CD1c-positive myeloid dendritic cell (primary cell): ENCODE measurements around the gene SYNE2.
"Not testable (repeated sequence)": the region's sequence is repeated elsewhere in the genome, so short reads cannot be mapped to it uniquely, and the experiment has no call there.

Experiments
- DNase-seq: peaks from one replicate; pipeline ENCODE4 v3.0.0-alpha.2; 2016; ENCODE audit errors: extremely low spot score

The SYNE2 gene

DNA sequence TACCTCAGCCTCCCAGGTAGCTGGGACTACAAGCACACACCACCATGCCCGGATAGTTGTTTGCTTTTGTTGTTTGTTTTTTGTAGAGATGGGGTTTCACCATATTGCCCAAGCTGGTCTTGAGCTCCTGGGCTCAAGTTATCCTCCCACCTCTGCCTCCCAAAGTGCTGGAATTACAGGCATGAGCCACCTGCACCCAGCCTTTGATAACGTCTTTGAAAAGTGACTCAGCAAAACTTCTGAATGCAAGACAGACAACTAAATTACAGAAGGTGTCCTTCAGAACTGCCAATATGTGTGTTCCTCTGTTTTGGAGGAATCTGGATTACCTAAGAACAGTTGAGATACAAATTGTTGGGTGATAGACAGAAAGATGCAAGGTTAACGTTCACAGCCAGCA lies 341.6 kb downstream of the SYNE2 start:
- DNase-seq, result no peak

DNA sequence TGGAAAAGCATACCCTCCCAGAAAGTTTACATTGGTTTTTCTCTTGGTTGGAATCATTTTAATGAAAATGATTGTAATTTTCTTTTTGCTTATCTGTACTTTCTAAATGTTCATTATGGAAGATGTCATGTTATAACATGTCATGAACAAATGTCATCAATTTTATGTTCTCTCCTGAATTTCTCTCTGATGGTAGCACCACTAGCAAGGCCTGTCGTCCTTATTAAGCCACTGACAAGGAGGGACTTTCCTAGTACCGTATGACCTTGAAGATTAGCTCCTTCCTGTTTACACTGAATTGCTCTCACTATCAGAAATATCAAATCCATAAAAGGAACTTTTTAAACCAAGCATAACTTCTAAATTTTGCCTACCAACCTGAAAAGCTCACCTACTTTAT lies 342.4 kb downstream of the SYNE2 start:
- DNase-seq, result no peak

DNA sequence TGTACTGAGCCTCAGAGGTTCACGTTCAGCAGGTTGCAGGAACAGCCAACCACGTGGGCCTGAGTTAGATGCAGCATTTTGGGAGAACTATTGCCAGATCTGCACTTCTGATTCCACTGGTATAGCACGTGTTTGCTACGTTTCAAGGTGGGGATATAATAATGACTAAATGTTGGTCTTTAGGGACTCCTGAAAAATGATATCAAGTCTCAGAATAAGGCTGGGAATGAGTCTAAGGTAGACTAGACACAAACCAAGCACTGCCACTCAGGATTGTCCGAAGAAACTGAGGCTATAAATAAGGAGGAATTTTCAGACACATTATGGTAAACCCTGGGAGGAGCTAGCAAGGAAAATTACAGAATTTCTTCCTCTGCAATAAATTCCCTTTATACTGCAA lies 343.3 kb downstream of the SYNE2 start:
- no peak for DNase-seq

DNA sequence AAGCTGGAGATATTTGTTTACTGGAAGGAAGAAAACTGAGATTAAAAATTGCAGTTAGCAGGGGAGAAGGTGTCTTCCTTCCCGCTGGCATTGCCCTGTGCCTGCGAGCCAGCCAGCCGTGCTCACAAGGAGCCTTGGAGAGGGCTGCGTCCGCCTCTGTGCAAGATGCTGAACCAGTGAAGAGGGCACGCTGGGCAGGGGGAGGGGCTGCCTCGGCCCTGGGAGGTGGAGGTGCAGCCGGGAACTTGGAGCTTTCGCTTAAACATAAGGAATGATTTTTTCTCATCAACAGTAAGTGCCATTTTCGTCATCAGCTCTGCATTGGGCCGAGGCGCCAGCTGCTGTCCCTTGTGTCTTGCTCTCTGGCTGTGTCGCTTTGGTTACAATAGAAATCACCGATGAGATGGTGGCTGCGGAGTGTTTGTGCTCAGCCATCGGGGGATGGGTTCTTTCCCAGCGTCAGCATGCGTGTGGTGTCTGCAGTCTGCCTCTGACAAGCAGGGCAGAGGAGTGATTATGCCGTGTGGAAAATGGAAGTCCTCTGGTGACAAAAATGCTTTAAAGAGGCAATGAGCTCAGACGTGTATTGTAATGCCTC lies 344.1 kb downstream of the SYNE2 start:
- no peak for DNase-seq

DNA sequence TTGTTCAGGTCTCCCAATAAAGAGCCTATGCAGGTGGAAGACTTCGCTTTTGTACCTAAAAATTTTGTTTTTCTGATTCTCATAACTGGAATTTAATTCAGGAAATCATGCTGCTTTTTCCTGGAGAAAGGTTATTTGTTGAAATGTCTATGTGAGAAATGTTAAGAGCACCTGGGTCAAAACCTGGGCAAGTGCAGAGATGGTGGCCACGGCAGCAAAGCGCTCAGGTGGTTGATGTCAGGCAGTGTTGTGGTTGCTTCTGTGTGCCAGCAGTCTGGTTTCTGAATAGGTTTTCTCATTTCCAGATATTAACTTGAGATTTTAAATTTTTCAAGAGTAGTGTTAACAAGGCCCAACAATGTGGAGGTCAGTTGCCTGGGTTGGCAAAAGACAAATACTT lies 345.2 kb downstream of the SYNE2 start:
- no peak for DNase-seq

DNA sequence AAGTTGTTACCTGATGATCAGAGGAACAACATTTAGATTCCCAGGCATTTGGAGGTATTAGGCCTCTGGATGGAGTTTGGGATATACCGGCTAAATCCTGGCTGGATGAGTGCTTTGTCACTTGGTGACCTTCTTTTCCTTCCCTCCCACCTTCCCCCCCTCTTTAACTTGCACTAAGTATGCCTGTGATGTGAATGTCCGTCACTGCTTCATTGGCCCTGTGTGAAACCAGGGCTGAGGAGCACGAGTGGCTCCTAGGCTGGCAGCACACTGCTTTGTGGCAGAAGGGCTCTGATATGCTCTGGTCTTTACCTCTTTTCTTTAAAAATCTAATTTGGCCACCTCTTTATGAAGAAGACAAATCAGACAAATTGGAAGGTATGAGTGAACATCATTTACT lies 345.7 kb downstream of the SYNE2 start:
- no peak for DNase-seq

DNA sequence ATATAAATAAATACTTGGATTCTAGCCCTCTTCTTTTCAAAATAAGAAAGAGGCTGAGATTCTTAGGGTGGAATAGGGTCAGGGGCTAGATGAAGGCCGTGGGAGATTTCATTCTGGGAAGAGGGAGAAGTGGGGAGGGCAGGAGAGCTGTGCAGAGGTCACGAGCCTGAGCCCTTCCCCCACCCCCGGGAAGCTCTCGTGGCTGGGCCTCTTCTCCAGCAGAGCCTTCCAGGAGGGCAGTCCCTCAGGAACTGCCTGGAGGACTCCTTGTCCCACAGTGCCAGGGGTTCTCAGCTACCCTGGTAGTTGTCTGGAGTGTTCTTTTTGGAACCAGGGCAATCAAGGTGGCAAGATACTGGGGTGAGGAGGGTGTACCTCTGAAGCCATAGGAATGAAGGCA lies 347.4 kb downstream of the SYNE2 start:
- no peak for DNase-seq

DNA sequence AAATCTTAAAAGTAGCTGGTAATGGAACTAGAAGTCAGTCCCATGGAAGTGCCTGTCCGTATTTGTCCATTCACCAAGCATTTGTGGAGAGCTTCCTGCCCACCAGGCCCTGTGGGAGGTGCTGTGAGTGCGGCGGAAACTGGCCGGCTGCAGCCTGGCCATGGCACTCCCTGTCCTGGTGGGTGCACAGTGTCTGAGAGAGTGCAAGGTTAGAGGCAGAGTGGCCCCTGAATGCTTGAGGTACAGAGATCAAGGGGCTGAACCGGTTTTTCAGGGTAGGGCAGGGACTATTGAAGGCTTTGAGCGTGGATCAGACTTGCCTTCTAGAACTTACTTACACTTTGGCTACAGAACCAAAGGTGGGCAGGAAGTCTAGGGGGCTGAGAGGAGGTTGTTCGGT lies 348.5 kb downstream of the SYNE2 start:
- DNase-seq, result no peak

DNA sequence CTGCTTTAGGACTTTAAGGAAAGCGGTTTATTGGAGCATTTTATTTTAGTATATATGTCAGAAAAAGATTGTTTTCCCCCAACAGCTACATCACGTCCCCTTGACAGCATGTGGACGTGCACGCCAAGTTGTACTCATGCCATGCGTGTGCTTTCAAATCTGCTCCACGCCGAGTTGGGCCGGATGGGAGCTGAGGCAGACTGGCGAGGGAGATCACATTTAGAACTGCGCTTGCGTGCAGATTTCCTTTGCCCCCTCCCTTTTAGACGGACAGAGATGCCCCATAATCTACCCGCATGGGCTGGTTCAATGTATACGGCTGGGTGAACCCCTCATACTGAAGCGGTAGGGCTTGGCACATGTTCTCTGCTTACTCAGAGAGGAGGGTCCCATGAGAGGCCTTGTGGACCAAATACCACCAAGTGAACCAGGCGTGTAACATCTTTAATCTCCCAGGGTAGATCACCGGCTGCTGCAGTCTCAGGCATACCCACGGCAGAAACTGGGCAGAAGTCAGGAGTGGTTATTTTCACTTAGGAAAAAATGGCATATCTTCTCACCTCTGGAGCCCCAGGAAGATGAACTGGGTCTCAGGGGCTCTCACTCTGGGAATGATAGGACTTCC lies 349.2 kb downstream of the SYNE2 start:
- DNase-seq, result no peak

DNA sequence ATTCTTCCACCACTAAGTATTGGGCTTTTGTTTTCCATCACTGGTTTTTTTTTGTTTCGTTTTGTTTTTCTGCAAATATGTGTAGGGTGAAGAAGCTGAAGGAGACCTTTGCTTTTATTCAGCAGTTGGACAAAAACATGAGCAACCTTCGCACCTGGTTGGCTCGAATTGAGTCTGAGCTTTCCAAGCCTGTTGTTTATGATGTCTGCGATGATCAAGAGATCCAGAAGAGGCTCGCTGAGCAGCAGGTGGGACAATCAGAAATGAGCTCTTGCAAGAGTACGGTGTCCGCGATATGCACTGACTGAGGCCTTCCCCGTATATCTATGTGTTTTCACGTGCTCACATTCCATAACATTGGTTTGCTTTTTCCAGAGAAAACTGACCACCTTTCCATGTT lies 349.9 kb downstream of the SYNE2 start:
- DNase-seq, result no peak

DNA sequence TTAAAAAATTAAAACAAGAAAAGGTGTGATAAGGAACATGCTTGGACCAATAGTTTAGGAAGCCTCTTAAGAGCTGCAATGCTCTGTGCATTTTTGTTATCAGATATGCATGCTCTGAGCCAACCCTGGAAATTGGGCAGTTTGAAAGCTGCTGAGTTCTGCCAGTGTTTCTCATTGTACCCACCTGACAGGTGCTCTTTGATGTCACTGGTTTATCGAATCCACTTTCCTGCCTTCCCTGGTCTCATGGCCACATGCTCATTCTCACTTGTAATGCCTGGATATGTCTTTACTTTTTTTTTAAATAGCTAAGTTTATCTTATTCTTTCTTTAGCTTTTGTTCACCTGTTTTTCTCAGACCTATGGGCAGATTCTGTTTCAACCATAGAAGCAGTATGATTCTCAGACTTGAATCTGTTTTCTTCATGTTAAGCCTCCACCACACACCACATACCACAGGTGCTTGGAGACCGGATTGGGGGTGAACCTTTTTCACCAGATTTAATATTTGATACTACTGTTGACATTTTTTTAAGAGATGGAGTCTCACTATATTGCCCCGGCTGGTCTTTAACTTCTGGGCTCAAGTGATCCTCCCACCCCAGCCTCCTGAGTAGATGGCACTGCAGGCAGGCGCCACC lies 350.7 kb downstream of the SYNE2 start:
- DNase-seq, result no peak

DNA sequence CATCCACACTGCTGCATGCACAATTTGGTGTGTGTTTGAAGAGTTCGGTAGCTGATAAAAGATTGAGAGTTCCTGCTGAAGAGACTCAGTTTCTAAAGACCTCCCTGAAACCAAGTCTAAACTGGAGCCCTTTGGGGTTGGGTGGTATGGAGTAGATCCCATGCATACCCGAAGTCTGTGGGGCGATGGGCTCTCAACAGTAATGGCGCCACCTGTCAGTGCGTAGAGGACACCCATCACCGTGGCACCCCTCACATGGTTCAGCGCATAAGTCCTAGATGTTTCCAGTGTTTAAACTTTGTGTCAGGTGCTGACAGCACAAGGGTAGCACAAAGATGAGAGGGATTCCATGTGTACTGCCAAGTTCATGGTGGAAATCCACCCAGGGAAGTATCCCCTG lies 355.5 kb downstream of the SYNE2 start:
- DNase-seq, result no peak

DNA sequence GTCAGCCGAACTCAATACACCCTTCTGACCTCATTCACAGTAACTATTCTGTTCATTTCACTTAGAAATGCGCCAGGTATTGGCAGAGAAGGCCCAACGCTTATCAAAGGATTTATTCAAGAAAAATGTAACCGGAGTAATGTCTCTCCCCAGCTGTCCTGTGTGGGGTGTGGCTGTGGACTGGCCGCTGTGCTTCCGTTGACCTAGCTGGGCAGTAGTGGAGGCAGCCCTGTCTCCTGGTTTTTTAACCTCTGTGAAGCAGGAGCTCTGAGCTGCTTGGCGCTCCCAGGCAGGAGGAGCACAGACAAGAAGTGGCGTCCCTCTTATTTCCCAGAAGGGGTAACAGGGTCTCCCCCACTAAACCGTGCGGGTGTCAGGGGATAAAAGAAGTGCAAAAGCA lies 356.2 kb downstream of the SYNE2 start:
- DNase-seq, result no peak

DNA sequence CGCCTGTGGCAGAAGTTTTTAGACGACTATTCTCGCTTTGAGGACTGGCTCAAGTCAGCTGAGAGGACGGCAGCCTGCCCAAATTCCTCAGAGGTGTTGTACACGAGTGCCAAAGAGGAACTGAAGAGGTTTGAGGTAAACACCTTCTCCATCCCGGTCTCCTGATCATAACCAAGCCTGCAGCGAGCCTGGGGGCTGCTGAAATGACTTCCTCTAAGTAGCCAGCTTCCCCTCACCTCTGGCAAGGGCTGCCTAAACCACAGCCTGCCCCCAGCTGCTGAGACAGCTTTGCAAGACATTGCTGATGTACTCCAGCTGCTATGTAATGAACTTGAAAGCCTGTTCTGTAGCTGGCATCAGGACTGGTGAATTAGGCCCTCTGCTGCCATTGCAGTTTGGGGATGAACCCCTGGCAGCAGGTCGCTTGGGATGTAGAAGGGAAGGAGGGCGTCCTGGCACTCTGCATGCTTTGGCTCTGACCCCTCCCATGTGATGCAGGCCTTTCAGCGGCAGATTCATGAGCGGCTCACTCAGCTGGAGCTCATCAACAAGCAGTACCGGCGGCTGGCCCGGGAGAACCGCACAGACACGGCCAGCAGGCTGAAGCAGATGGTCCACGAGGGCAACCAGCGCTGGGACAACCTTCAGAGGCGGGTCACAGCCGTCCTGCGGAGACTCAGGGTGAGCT lies 356.8 kb downstream of the SYNE2 start:
- no peak for DNase-seq

DNA sequence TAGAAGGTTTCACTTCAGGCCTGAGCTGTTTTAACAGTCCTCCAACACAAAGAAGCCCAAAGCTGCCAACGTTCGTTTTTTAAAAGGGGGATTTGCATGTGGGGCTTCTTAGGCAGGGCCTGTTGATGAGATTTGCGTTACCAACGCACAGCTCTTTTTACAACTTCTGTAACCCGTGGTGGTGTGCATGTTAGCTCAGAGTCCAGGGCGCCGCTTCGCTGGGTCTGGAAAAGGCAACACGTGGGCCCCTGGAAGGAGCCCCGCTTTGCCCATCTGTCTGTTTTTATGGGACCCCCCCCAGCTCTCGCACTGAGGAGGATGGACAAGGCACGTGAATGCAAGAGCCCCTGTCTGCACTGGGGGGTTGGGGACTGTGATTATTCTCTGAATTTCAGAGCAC lies 357.4 kb downstream of the SYNE2 start:
- no peak for DNase-seq

DNA sequence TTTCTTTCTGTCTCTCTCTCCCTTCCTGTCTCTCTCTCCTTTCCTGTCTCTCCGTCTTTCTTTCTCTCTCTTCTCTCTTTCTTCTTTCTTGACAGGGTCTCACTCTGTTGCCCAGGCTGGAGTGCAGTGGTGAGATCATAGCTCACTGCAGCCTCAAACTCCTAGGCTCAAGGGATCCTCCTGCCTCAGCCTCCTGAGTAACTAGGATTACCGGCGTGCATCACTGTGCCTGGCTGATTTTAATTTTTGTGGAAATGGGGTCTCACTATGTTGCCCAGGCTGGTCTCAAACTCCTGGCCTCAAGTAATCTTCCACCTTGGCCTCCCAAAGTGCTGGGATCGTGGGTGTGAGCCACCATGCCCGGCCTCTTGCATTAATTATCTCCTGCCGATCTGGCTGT lies 358.1 kb downstream of the SYNE2 start:
- not testable (repeated sequence) for DNase-seq

DNA sequence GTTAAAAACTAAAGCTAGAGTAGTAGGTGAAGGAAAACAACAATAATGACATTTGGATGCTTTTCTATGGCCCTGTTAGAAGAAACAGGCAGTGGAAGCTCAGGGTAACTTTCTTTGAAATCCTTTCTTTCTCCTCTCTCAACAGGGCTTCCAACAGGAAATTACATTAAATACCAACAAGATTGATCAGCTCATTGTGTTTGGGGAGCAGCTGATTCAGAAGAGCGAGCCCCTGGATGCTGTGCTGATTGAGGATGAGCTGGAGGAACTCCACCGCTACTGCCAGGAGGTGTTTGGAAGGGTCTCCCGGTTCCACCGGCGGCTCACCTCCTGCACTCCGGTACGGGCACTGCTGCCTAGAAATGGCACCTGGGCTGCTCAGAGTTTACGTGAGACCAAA lies 359.9 kb downstream of the SYNE2 start:
- DNase-seq, result no peak

DNA sequence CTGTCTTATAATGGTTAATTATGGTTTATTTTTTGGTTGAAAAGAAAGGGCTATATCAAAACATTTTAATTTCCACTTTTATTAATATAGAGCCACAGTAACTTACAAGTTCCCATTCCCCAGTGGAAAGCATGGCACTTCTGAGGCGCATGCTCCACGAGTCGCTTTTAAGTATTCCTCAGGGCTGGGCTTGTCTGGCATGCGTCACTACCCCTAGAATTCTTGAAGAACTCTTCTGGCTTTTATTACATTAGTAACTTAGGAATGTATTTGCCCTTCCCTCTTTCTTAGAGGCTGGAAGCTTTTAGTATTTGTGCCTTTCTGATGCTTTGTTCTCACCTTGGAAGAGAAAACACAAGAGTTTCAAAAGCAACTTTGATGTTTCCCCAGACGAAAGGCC lies 360.3 kb downstream of the SYNE2 start:
- no peak for DNase-seq

DNA sequence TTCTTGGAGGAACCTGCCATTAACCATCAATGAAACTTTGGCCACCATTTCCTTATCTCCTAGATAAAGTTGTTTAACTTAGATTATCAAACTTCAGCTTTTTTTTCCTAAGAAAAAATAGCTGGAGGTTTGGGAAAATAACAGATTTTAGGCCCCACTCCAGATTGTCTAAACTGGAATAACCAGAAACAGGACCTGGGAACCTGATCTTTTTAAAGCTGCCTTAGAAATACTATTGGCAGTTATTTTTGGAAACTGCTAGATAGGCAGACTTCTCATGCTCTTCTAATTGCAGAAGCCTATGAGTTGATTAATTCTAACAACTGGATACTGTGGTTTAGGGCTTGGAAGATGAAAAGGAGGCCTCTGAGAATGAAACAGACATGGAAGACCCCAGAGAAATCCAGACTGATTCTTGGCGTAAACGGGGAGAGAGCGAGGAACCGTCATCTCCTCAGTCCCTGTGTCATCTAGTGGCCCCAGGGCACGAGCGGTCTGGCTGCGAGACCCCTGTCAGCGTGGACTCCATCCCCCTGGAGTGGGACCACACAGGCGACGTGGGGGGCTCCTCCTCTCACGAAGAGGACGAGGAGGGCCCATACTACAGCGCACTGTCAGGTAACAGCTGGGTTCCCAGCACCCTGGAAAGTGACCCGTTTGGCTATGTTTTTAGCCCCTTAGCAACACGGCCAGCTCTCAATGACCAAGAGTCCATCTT lies 361.2 kb downstream of the SYNE2 start:
- DNase-seq, result no peak

DNA sequence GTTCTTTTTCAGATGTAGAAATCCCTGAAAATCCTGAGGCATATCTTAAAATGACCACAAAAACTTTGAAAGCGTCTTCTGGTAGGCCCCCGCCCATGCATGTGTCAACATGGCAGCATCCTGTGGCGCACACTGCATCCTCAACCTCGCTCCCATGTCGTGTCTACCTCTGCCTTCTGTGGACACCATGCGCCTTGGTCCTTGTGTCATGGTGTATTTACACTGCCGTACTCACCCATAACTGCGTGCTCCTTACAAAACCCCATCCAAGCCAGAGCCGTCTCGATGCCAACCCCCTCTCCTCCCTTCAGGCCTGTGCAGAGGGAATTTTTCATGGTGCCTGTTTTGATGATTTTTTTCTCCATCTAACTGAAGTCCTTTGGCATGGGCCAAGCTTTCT lies 362.5 kb downstream of the SYNE2 start:
- DNase-seq, result no peak

DNA sequence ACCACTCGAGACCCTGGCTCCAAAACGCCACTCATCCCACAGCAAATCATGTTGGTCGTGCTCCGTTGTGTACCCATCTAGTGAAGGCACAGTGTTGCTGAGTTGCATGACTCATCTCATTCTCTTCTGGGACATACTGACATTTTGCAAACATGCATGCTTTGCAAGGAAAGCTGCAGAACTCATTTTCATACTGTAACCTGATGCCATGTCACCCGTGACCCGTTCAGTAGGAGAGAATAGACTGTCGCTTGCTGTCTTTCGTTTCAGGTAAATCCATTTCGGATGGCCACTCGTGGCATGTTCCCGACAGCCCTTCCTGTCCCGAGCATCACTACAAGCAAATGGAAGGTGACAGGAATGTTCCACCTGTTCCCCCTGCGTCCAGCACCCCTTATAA lies 363.2 kb downstream of the SYNE2 start:
- no peak for DNase-seq

DNA sequence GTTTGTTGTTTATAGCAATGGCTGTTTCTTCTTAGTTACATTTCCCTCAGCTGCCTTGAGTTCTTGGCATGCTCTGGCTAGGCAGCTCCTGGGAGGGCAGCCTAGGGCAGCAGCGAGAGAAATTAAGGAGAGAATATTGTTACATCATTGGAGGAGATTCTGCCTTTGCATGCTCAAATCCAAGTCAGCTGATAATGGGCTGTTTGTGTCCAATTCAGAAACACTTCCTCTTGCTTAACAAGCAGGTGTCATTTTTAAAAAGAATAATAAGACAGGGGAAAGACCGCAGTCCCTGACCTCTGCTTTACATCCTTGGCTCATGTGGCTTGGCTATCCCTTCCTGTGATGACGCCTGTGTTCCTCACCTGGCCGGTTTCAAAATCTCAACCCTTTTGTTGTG lies 364.5 kb downstream of the SYNE2 start:
- no peak for DNase-seq
